GM21423 (cell line): ENCODE results near the gene MFAP1.
A peak's percentile ranks its signal among the peaks of the same experiment; 100 is the strongest.
"Not testable (repeated sequence)": the region's sequence is repeated elsewhere in the genome, so short reads cannot be mapped to it uniquely, and the experiment has no call there.

Source experiments
- ATAC-seq: cut with Tn5 transposase; IDR thresholded peaks from one replicate; pipeline ENCODE4 v1.9.1; 2021; ENCODE audit warnings: mild to moderate bottlenecking, moderate library complexity; ENCODE audit not compliant: unreplicated experiment

MFAP1 gene

GRCh38 chr15:43824302-43825246 lies at the start of gene MFAP1:
Gene MFAP1, minus strand, starts transcription at chr15:43824690. Its CDS starts 121 bp downstream, at chr15:43824569.
- ATAC-seq: peak; percentile 81

GRCh38 chr15:43873651-43874050 lies 49.2 kb upstream of the MFAP1 start:
- ATAC-seq: no peak

- ATAC-seq: no peak
Observed at GRCh38 chr15:43872416-43873020, 48.0 kb upstream of the MFAP1 start.

GRCh38 chr15:43871835-43872234 lies 47.3 kb upstream of the MFAP1 start:
- no peak for ATAC-seq

GRCh38 chr15:43868406-43868805 lies 43.9 kb upstream of the MFAP1 start:
- no peak for ATAC-seq

GRCh38 chr15:43867096-43867495 lies 42.6 kb upstream of the MFAP1 start:
- ATAC-seq: no peak

- not testable (repeated sequence) for ATAC-seq
Observed at GRCh38 chr15:43866636-43867035, 42.1 kb upstream of the MFAP1 start.

GRCh38 chr15:43859546-43859945 lies 35.1 kb upstream of the MFAP1 start:
- no peak for ATAC-seq

GRCh38 chr15:43854801-43855200 lies 30.3 kb upstream of the MFAP1 start:
- no peak for ATAC-seq

GRCh38 chr15:43852607-43853006 lies 28.1 kb upstream of the MFAP1 start:
- no peak for ATAC-seq

- ATAC-seq: no peak
Observed at GRCh38 chr15:43851251-43851650, 26.8 kb upstream of the MFAP1 start.

- no peak for ATAC-seq
Observed at GRCh38 chr15:43845421-43845820, 20.9 kb upstream of the MFAP1 start.

GRCh38 chr15:43832485-43832884 lies 8.0 kb upstream of the MFAP1 start:
- ATAC-seq: not testable (repeated sequence)

- ATAC-seq: not testable (repeated sequence)
Observed at GRCh38 chr15:43831519-43832052, 7.1 kb upstream of the MFAP1 start.

- not testable (repeated sequence) for ATAC-seq
Observed at GRCh38 chr15:43830691-43831275, 6.3 kb upstream of the MFAP1 start.

- not testable (repeated sequence) for ATAC-seq
Observed at GRCh38 chr15:43829951-43830540, 5.6 kb upstream of the MFAP1 start.

- no peak for ATAC-seq
Observed at GRCh38 chr15:43828061-43828657, 3.7 kb upstream of the MFAP1 start.

- ATAC-seq: peak; percentile 61
Observed at GRCh38 chr15:43826508-43827341, 2.2 kb upstream of the MFAP1 start, which contains the start of gene WDR76. Gene WDR76, plus strand, starts transcription at chr15:43827002. Its CDS starts 31 bp downstream, at chr15:43827033.

- ATAC-seq: no peak
Observed at GRCh38 chr15:43826029-43826507, 1.6 kb upstream of the MFAP1 start.
